NB4 (cell line): ENCODE data around the gene CELF5.
"Not testable (repeated sequence)": the region's sequence is repeated elsewhere in the genome, so short reads cannot be mapped to it uniquely, and the experiment has no call there.

Experiments
- DNase-seq: peaks from one replicate; pipeline ENCODE4 v3.0.0; 2010; ENCODE audit warnings: low read depth
- H3K4me3 ChIP-seq: one replicate; pipeline ENCODE4 v1.5.1; 2011; ENCODE audit warnings: mild to moderate bottlenecking, low read depth, low read length, moderate library complexity
- MYC ChIP-seq: IDR thresholded peaks from 2 replicates; pipeline ENCODE4 v1.6.1; 2011; ENCODE audit warnings: low read depth, low read length
- POLR2A ChIP-seq: IDR thresholded peaks from 2 replicates; pipeline ENCODE4 v1.6.1; 2011; ENCODE audit warnings: mild to moderate bottlenecking; ENCODE audit not compliant: insufficient read length; ENCODE audit errors: extremely low read depth
- TF ChIP-seq, protein P1 (sequence below): IDR thresholded peaks from one replicate; pipeline ENCODE4 v1.5.1; 2012; ENCODE audit warnings: low read depth, low read length
- TF ChIP-seq, protein P2 (sequence below): IDR thresholded peaks from 2 replicates; pipeline ENCODE4 v1.6.1; 2011; ENCODE audit warnings: low read depth, low read length

The CELF5 gene

DNA sequence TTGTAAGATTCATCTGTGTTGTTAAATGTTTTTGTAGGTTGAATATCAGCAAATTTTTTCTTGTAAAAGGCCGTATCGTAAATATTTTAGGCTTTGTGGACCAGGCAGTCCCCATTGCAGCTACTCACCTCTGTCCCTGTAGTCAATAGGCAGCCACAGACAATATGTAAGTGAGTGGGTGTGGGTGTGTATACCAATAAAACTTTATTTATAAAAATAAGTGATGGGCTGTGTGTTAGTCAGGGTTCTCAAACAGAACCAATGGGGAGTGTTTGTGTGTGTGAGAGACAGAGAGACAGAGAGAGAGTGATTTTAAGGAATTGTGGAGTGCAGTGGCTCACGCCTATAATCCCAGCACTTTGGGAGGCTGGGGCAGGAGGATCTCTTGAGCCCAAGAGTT lies 104.3 kb downstream of the CELF5 start:
- TF ChIP-seq POLR2A: no peak
- TF ChIP-seq, protein P1, sequence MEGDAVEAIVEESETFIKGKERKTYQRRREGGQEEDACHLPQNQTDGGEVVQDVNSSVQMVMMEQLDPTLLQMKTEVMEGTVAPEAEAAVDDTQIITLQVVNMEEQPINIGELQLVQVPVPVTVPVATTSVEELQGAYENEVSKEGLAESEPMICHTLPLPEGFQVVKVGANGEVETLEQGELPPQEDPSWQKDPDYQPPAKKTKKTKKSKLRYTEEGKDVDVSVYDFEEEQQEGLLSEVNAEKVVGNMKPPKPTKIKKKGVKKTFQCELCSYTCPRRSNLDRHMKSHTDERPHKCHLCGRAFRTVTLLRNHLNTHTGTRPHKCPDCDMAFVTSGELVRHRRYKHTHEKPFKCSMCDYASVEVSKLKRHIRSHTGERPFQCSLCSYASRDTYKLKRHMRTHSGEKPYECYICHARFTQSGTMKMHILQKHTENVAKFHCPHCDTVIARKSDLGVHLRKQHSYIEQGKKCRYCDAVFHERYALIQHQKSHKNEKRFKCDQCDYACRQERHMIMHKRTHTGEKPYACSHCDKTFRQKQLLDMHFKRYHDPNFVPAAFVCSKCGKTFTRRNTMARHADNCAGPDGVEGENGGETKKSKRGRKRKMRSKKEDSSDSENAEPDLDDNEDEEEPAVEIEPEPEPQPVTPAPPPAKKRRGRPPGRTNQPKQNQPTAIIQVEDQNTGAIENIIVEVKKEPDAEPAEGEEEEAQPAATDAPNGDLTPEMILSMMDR: no peak
- TF ChIP-seq, protein P2, sequence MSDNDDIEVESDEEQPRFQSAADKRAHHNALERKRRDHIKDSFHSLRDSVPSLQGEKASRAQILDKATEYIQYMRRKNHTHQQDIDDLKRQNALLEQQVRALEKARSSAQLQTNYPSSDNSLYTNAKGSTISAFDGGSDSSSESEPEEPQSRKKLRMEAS: no peak
- no peak for TF ChIP-seq MYC
- no peak for DNase-seq

DNA sequence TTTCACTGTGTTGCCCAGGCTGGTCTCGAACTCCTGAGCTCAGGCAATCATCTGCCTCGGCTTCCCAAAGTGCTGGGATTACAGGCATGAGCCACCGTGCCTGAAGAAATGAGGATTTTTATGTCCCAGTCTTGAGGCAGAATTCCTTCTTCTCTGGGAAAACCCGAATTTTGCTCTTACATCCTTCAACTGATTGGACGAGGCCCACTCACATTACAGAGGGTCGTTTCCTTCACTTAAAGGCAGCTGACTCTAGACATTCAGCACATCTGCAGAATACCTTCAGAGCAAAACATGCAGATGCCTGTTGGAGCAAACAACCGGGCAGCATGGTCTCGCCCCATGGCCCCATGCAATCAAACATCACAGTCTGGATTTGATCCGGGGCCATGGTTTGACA lies 105.6 kb downstream of the CELF5 start:
- TF ChIP-seq POLR2A: no peak
- TF ChIP-seq, protein P2: no peak
- TF ChIP-seq, protein P1: no peak
- TF ChIP-seq MYC: no peak
- DNase-seq: no peak
- H3K4me3 ChIP-seq: no peak overlapping the region

More for the DNA sequence above, 104.3 kb downstream of the CELF5 start:
- H3K4me3 ChIP-seq: no peak overlapping the region

DNA sequence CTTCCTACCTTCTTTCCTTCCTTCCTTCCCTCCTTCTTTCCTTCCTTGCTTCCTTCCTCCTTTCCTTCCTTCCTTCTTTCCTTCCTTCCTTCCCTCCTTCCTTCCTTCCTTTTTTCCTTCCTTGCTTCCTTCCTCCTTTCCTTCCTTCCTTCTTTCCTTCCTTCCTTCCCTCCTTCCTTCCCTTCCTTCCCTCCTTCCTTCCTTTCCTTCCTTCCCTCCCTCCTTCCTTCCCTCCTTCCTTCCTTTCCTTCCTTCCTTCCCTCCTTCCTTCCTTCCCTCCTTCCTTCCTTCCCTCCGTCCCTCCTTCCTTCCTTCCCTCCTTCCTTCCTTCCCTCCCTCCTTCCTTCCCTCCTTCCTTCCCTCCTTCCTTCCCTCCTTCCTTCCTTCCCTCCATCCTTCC lies 107.8 kb downstream of the CELF5 start:
- not testable (repeated sequence) for DNase-seq

DNA sequence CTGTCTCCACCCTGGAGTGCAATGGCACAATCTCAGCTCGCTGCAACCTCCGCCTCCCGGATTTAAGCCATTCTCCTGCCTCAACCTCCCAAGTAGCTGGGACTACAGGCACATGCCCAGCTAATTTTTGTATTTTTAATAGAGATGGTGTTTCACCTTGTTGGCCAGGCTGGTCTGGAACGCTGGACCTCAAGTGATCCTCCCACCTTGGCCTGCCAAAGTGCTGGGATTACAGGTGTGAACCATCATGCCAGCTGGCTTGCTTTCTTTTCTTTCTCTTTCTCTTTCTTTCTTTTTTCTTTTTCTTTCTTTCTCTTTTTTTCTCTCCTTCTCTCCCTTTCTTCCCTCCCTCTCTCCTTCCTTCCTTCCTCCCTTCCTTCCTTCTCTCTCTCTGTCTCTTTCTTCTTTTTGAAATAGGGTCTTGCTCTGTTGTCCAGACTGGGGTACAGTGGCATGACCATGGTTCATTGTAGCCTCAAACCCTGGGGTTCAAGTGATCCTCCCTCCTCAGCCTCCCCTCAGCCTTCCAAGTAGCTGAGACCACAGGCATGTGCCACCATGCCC lies 108.6 kb downstream of the CELF5 start:
- TF ChIP-seq POLR2A (no peak), MYC (no peak)
- TF ChIP-seq, protein P2: no peak
- TF ChIP-seq, protein P1: no peak
- DNase-seq: no peak
- H3K4me3 ChIP-seq: no peak overlapping the region

More for the DNA sequence above, 107.8 kb downstream of the CELF5 start:
- not testable (repeated sequence) for H3K4me3 ChIP-seq

DNA sequence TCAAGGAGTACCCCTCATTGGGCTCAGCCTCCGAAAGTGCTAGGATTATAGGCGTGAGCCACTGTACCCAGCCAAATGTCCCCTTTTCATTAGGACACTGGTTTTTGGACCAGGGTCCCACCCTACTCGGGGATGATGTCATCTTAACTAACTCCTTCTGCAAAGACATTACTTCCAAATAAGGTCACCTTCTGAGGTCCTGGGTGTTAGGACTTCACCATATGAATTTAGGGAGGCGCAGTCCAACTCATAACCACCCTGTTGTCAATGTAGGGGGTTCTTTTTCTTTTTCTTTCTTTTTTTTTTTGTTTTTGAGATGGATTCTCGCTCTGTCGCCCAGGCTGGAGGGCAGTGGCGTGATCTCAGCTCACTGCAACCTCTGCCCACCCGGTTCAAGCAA lies 109.2 kb downstream of the CELF5 start:
- no peak overlapping the region for H3K4me3 ChIP-seq
- no peak for DNase-seq
- TF ChIP-seq, protein P2: no peak
- TF ChIP-seq, protein P1: no peak
- no peak for TF ChIP-seq MYC
- TF ChIP-seq POLR2A: no peak

DNA sequence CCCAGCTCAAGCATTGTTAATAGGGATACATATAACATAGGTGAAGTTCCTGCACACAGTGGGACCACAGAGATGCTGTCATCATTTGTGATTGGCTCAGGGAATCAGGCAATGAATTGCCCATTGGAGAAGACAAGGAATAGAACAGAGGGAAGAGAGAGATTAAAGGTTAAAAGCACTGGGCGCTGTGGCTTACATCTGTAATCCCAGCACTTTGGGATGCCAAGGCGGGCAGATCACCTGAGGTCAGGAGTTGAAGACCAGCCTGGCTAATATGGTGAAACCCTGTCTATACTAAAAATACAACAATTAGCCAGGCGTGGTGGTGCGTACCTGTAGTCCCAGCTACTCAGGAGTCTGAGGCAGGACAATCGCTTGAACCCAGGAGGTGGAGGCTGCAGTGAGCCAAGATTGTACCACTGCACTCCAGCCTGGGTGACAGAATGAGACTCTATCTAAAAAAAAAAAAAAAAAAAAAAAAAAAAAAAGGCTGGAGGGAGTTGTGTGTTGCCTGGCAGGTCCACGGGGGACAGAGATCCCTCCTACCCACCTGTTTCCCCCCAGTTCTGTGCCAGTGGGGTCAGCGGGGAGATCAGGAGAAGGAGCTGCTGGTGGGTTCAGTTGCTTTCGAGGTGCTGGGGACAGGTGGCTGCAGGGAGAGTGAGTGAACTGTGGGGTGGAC lies 110.4 kb downstream of the CELF5 start:
- DNase-seq, H3K4me3 ChIP-seq: not testable (repeated sequence)
